HCT116 (cell line): Measurements from ENCODE around the gene PAX5. TPM values are rescaled to one million over a fixed set of nuclear protein-coding genes. Genes with fewer than 3 reads are reported as not detected.

ENCODE experiments used
- ATAC-seq: fragments of 200-7000 bp; cut with Tn5 transposase; 2 replicates; pipeline ENCODE4 v1.9.1; 2020; ENCODE audit warnings: mild to moderate bottlenecking, moderate library complexity
- BruUV-seq: library from RNA; stranded (reverse); fragments of 400-500 nt; replicated peaks from 2 replicates; lab custom pipeline; 2021; lab: Mats Ljungman, UMichigan
- CTCF ChIA-PET: fragments of 300-600 bp; sonication (Branson Sonifier 250); formaldehyde crosslinking; loops from one replicate; lab custom pipeline; 2021; ENCODE audit warnings: antibody characterized with exemption; lab: Charles Lee
- POLR2A ChIA-PET: fragments of 300-600, 350-600 bp; sonication (Branson Sonifier 250); formaldehyde crosslinking; loops from one replicate; lab custom pipeline; 2021; ENCODE audit warnings: antibody characterized with exemption; lab: Charles Lee
- RAD21 ChIA-PET, 2 experiments: fragments of 300-600 bp; sonication (Branson Sonifier 250); formaldehyde crosslinking; loops; one replicate each; lab custom pipeline; 2023; ENCODE audit warnings: low total read pairs in 2 of 2; ENCODE audit not compliant: uncharacterized antibody in 2 of 2, unreplicated experiment in 2 of 2, low non-redundant PET in 1 of 2; lab: Charles Lee
- DNase-seq: peaks from one replicate; pipeline ENCODE4 v3.0.0-alpha.2; 2010; ENCODE audit warnings: low read depth, low spot score
- H2AFZ ChIP-seq: fragments of 200-600 bp; shearing (Covaris generic), sonication (generic); 2 replicates; pipeline ENCODE4 v1.6.1; 2017; ENCODE audit warnings: low read depth, mixed run types, mixed read lengths, antibody characterized with exemption, low read length; ENCODE audit not compliant: poor library complexity, severe bottlenecking
- H3K27ac ChIP-seq: 2 replicates; pipeline ENCODE4 v1.5.1; 2012; ENCODE audit warnings: low read depth, low read length
- H3K27me3 ChIP-seq: fragments of 200-600 bp; sonication (generic); 2 replicates; pipeline ENCODE4 v1.6.1; 2016; ENCODE audit warnings: mixed run types, low read length, mixed read lengths; ENCODE audit not compliant: insufficient read depth
- H3K36me3 ChIP-seq, 2 experiments: fragments of 200-500 bp in 1 of 2; fragments of 200-600 bp in 1 of 2; sonication (Bioruptor generic) in 1 of 2; sonication (generic) in 1 of 2; 2 replicates each; pipeline versions ENCODE4 v1.5.1 to v1.6.1; 2014 to 2016; ENCODE audit warnings: low read length in 2 of 2, inconsistent platforms in 1 of 2, mixed read lengths in 1 of 2, mixed run types in 1 of 2; ENCODE audit not compliant: insufficient read depth in 2 of 2, control insufficient read depth in 1 of 2
- H3K4me1 ChIP-seq, 2 experiments: fragments of 200-600 bp in 1 of 2; sonication (generic) in 1 of 2; 2 replicates each; pipeline versions ENCODE4 v1.5.1 to v1.6.1; 2012 to 2017; ENCODE audit warnings: low read length in 2 of 2, inconsistent platforms in 1 of 2, mild to moderate bottlenecking in 1 of 2, mixed read lengths in 1 of 2, mixed run types in 1 of 2, moderate library complexity in 1 of 2; ENCODE audit not compliant: insufficient read depth in 2 of 2, control insufficient read depth in 1 of 2
- H3K4me2 ChIP-seq: fragments of 200-600 bp; sonication (generic); 2 replicates; pipeline ENCODE4 v1.6.1; 2017; ENCODE audit warnings: mixed run types, low read length, mixed read lengths
- H3K4me3 ChIP-seq, 2 experiments: fragments of 200-600 bp in 1 of 2; sonication (generic) in 1 of 2; replicated peaks in 1 of 2; 2 replicates each; pipeline ENCODE4 v1.5.1; 2011 to 2016; ENCODE audit warnings: low read length in 2 of 2, control low read depth in 1 of 2, low read depth in 1 of 2, mild to moderate bottlenecking in 1 of 2, mixed read lengths in 1 of 2, mixed run types in 1 of 2
- H3K79me2 ChIP-seq: fragments of 200-600 bp; sonication (generic); 2 replicates; pipeline ENCODE4 v1.6.1; 2017; ENCODE audit warnings: mild to moderate bottlenecking, mixed run types, low read length, moderate library complexity, mixed read lengths; ENCODE audit not compliant: insufficient read depth
- H3K9ac ChIP-seq: fragments of 200-600 bp; sonication (generic); 2 replicates; pipeline ENCODE4 v1.6.1; 2016; ENCODE audit warnings: low read length, mixed read lengths
- H3K9me2 ChIP-seq: fragments of 200-600 bp; sonication (generic), shearing (Covaris generic); 2 replicates; pipeline ENCODE4 v1.6.1; 2017; ENCODE audit warnings: mixed run types, mild to moderate bottlenecking, moderate library complexity; ENCODE audit not compliant: insufficient read depth
- H3K9me3 ChIP-seq, 2 experiments: fragments of 200-500 bp in 1 of 2; fragments of 200-600 bp in 1 of 2; sonication (Bioruptor generic) in 1 of 2; sonication (generic) in 1 of 2; 2 replicates each; pipeline ENCODE4 v1.6.1; 2014 to 2017; ENCODE audit warnings: low read length in 2 of 2, mixed read lengths in 2 of 2, inconsistent platforms in 1 of 2, low read depth in 1 of 2, mild to moderate bottlenecking in 1 of 2, mixed run types in 1 of 2, moderate library complexity in 1 of 2; ENCODE audit not compliant: control insufficient read depth in 1 of 2, insufficient read depth in 1 of 2
- H4K20me1 ChIP-seq: fragments of 200-600 bp; sonication (generic), shearing (Covaris generic); 2 replicates; pipeline ENCODE4 v1.6.1; 2017; ENCODE audit warnings: mixed run types, mild to moderate bottlenecking, moderate library complexity; ENCODE audit not compliant: insufficient read depth
- ATF3 ChIP-seq: IDR thresholded peaks from 2 replicates; pipeline ENCODE4 v1.6.1; 2012
- CEBPB ChIP-seq: IDR thresholded peaks from 2 replicates; pipeline ENCODE4 v1.6.1; 2012; ENCODE audit warnings: low read depth
- EZH2phosphoT487 ChIP-seq: fragments of 200-600 bp; IDR thresholded peaks from 2 replicates; pipeline ENCODE4 v1.6.1; 2018; ENCODE audit warnings: antibody characterized with exemption, borderline replicate concordance
- FOSL1 ChIP-seq: IDR thresholded peaks from 2 replicates; pipeline ENCODE4 v1.6.1; 2012; ENCODE audit warnings: low read depth
- MAX ChIP-seq: IDR thresholded peaks from 2 replicates; pipeline ENCODE4 v1.6.1; 2012
- POLR2A ChIP-seq: IDR thresholded peaks from 2 replicates; pipeline ENCODE4 v1.7.0; 2011; ENCODE audit warnings: borderline replicate concordance; ENCODE audit not compliant: insufficient read depth, insufficient read length; ENCODE audit errors: extremely low read depth
- REST ChIP-seq: IDR thresholded peaks from 2 replicates; pipeline ENCODE4 v1.6.1; 2012; ENCODE audit warnings: low read depth
- SIN3A ChIP-seq: IDR thresholded peaks from 2 replicates; pipeline ENCODE4 v1.6.1; 2012; ENCODE audit warnings: low read depth
- TCF7L2 ChIP-seq: IDR thresholded peaks from 2 replicates; pipeline ENCODE4 v1.7.0; 2011; ENCODE audit warnings: borderline replicate concordance, inconsistent platforms; ENCODE audit not compliant: insufficient read depth, insufficient read length; ENCODE audit errors: extremely low read depth
- ZBTB33 ChIP-seq: IDR thresholded peaks from 2 replicates; pipeline ENCODE4 v1.6.1; 2011; ENCODE audit warnings: mild to moderate bottlenecking, low read length, moderate library complexity; ENCODE audit not compliant: insufficient replicate concordance; ENCODE audit errors: extremely low read depth
- intact Hi-C: fragments of 100-400 bp; cut with micrococcal nuclease; formaldehyde crosslinking; loops from 2 replicates; pipeline ENCODE4 v1.10.0; 2022
- total RNA-seq: library from RNA; stranded (reverse); gene quantifications from one replicate; pipeline ENCODE4 v1.2.1, GENCODE V29; 2021; ENCODE audit not compliant: unreplicated experiment

PAX5 gene
- total RNA-seq, 1 experiment from 2014 or later = 0.17 TPM

GRCh38 chr9:36846621-36847020, 187.4 kb downstream of the PAX5 start (continued):
- TF ChIP-seq REST = no peak
- TF ChIP-seq, all 23 proteins: peak for 0

- intact Hi-C loops = no loop called here
- no peaks in the 10 kb centered on the region for H3K79me2 ChIP-seq
- no peaks in the 10 kb centered on the region for H3K27me3 ChIP-seq
- DNase-seq = no peak
- no peak overlapping the region for H3K4me2 ChIP-seq
- no TSS peak for BruUV-seq
- no peak overlapping the region for H3K9ac ChIP-seq
- CTCF ChIA-PET = interaction anchor here (0.9 to 1.0 kb wide), 2 partner anchors 10 to 27 kb away, joined by 3 read pairs; no protein-coding TSS in a partner anchor
- H3K27ac ChIP-seq = no peak overlapping the region
- RAD21 ChIA-PET = no interaction called here
- no peaks in the 10 kb centered on the region for H4K20me1 ChIP-seq
- no peak overlapping the region for H2AFZ ChIP-seq
- no peak for ATAC-seq
- H3K4me3 ChIP-seq = no peak overlapping the region
- no peaks in the 10 kb centered on the region for H3K9me2 ChIP-seq
- no peaks in the 10 kb centered on the region for H3K4me1 ChIP-seq
- POLR2A ChIA-PET = no interaction called here
- TF ChIP-seq FOSL1 (no peak), ZBTB33 (no peak), POLR2A (no peak), SIN3A (no peak), EZH2phosphoT487 (no peak), ATF3 (no peak), CEBPB (no peak), TCF7L2 (no peak), MAX (no peak)
- no peaks in the 10 kb centered on the region for H3K9me3 ChIP-seq
- no peaks in the 10 kb centered on the region for H3K36me3 ChIP-seq
Measured at GRCh38 chr9:36845844-36846243, 188.2 kb downstream of the PAX5 start.
